HCT116 (cell line): ENCODE results near the gene CGB7. TPM values are rescaled to one million over a fixed set of nuclear protein-coding genes. Genes with fewer than 3 reads are reported as not detected.

ENCODE experiments used
- ATAC-seq: fragments of 200-7000 bp; cut with Tn5 transposase; 2 replicates; pipeline ENCODE4 v1.9.1; 2020; ENCODE audit warnings: mild to moderate bottlenecking, moderate library complexity
- BruUV-seq: library from RNA; stranded (reverse); fragments of 400-500 nt; replicated peaks from 2 replicates; lab custom pipeline; 2021; lab: Mats Ljungman, UMichigan
- CTCF ChIA-PET: fragments of 300-600 bp; sonication (Branson Sonifier 250); formaldehyde crosslinking; loops from one replicate; lab custom pipeline; 2021; ENCODE audit warnings: antibody characterized with exemption; lab: Charles Lee
- POLR2A ChIA-PET: fragments of 300-600, 350-600 bp; sonication (Branson Sonifier 250); formaldehyde crosslinking; loops from one replicate; lab custom pipeline; 2021; ENCODE audit warnings: antibody characterized with exemption; lab: Charles Lee
- RAD21 ChIA-PET, 2 experiments: fragments of 300-600 bp; sonication (Branson Sonifier 250); formaldehyde crosslinking; loops; one replicate each; lab custom pipeline; 2023; ENCODE audit warnings: low total read pairs in 2 of 2; ENCODE audit not compliant: uncharacterized antibody in 2 of 2, unreplicated experiment in 2 of 2, low non-redundant PET in 1 of 2; lab: Charles Lee
- DNase-seq: peaks from one replicate; pipeline ENCODE4 v3.0.0-alpha.2; 2010; ENCODE audit warnings: low read depth, low spot score
- H2AFZ ChIP-seq: fragments of 200-600 bp; shearing (Covaris generic), sonication (generic); 2 replicates; pipeline ENCODE4 v1.6.1; 2017; ENCODE audit warnings: low read depth, mixed run types, mixed read lengths, antibody characterized with exemption, low read length; ENCODE audit not compliant: poor library complexity, severe bottlenecking
- H3K27ac ChIP-seq: 2 replicates; pipeline ENCODE4 v1.5.1; 2012; ENCODE audit warnings: low read depth, low read length
- H3K27me3 ChIP-seq: fragments of 200-600 bp; sonication (generic); 2 replicates; pipeline ENCODE4 v1.6.1; 2016; ENCODE audit warnings: mixed run types, low read length, mixed read lengths; ENCODE audit not compliant: insufficient read depth
- H3K36me3 ChIP-seq, 2 experiments: fragments of 200-500 bp in 1 of 2; fragments of 200-600 bp in 1 of 2; sonication (Bioruptor generic) in 1 of 2; sonication (generic) in 1 of 2; 2 replicates each; pipeline versions ENCODE4 v1.5.1 to v1.6.1; 2014 to 2016; ENCODE audit warnings: low read length in 2 of 2, inconsistent platforms in 1 of 2, mixed read lengths in 1 of 2, mixed run types in 1 of 2; ENCODE audit not compliant: insufficient read depth in 2 of 2, control insufficient read depth in 1 of 2
- H3K4me1 ChIP-seq, 2 experiments: fragments of 200-600 bp in 1 of 2; sonication (generic) in 1 of 2; 2 replicates each; pipeline versions ENCODE4 v1.5.1 to v1.6.1; 2012 to 2017; ENCODE audit warnings: low read length in 2 of 2, inconsistent platforms in 1 of 2, mild to moderate bottlenecking in 1 of 2, mixed read lengths in 1 of 2, mixed run types in 1 of 2, moderate library complexity in 1 of 2; ENCODE audit not compliant: insufficient read depth in 2 of 2, control insufficient read depth in 1 of 2
- H3K4me2 ChIP-seq: fragments of 200-600 bp; sonication (generic); 2 replicates; pipeline ENCODE4 v1.6.1; 2017; ENCODE audit warnings: mixed run types, low read length, mixed read lengths
- H3K4me3 ChIP-seq, 2 experiments: fragments of 200-600 bp in 1 of 2; sonication (generic) in 1 of 2; replicated peaks in 1 of 2; 2 replicates each; pipeline ENCODE4 v1.5.1; 2011 to 2016; ENCODE audit warnings: low read length in 2 of 2, control low read depth in 1 of 2, low read depth in 1 of 2, mild to moderate bottlenecking in 1 of 2, mixed read lengths in 1 of 2, mixed run types in 1 of 2
- H3K79me2 ChIP-seq: fragments of 200-600 bp; sonication (generic); 2 replicates; pipeline ENCODE4 v1.6.1; 2017; ENCODE audit warnings: mild to moderate bottlenecking, mixed run types, low read length, moderate library complexity, mixed read lengths; ENCODE audit not compliant: insufficient read depth
- H3K9ac ChIP-seq: fragments of 200-600 bp; sonication (generic); 2 replicates; pipeline ENCODE4 v1.6.1; 2016; ENCODE audit warnings: low read length, mixed read lengths
- H3K9me2 ChIP-seq: fragments of 200-600 bp; sonication (generic), shearing (Covaris generic); 2 replicates; pipeline ENCODE4 v1.6.1; 2017; ENCODE audit warnings: mixed run types, mild to moderate bottlenecking, moderate library complexity; ENCODE audit not compliant: insufficient read depth
- H3K9me3 ChIP-seq, 2 experiments: fragments of 200-500 bp in 1 of 2; fragments of 200-600 bp in 1 of 2; sonication (Bioruptor generic) in 1 of 2; sonication (generic) in 1 of 2; 2 replicates each; pipeline ENCODE4 v1.6.1; 2014 to 2017; ENCODE audit warnings: low read length in 2 of 2, mixed read lengths in 2 of 2, inconsistent platforms in 1 of 2, low read depth in 1 of 2, mild to moderate bottlenecking in 1 of 2, mixed run types in 1 of 2, moderate library complexity in 1 of 2; ENCODE audit not compliant: control insufficient read depth in 1 of 2, insufficient read depth in 1 of 2
- H4K20me1 ChIP-seq: fragments of 200-600 bp; sonication (generic), shearing (Covaris generic); 2 replicates; pipeline ENCODE4 v1.6.1; 2017; ENCODE audit warnings: mixed run types, mild to moderate bottlenecking, moderate library complexity; ENCODE audit not compliant: insufficient read depth
- ATF3 ChIP-seq: IDR thresholded peaks from 2 replicates; pipeline ENCODE4 v1.6.1; 2012
- CBX3 ChIP-seq: IDR thresholded peaks from 2 replicates; pipeline ENCODE4 v1.6.1; 2012; ENCODE audit warnings: low read depth
- CEBPB ChIP-seq: IDR thresholded peaks from 2 replicates; pipeline ENCODE4 v1.6.1; 2012; ENCODE audit warnings: low read depth
- ELF1 ChIP-seq: IDR thresholded peaks from 2 replicates; pipeline ENCODE4 v1.6.1; 2012; ENCODE audit warnings: low read depth, borderline replicate concordance
- EZH2 ChIP-seq: fragments of 200-600 bp; sonication (generic); IDR thresholded peaks from 2 replicates; pipeline ENCODE4 v1.6.1; 2017; ENCODE audit warnings: antibody characterized with exemption, mixed run types
- MAX ChIP-seq: IDR thresholded peaks from 2 replicates; pipeline ENCODE4 v1.6.1; 2012
- POLR2A ChIP-seq: IDR thresholded peaks from 2 replicates; pipeline ENCODE4 v1.7.0; 2011; ENCODE audit warnings: borderline replicate concordance; ENCODE audit not compliant: insufficient read depth, insufficient read length; ENCODE audit errors: extremely low read depth
- POLR2AphosphoS5 ChIP-seq: IDR thresholded peaks from 2 replicates; pipeline ENCODE4 v1.6.1; 2011; ENCODE audit warnings: mild to moderate bottlenecking, low read depth, low read length, moderate library complexity
- TCF7L2 ChIP-seq: IDR thresholded peaks from 2 replicates; pipeline ENCODE4 v1.7.0; 2011; ENCODE audit warnings: borderline replicate concordance, inconsistent platforms; ENCODE audit not compliant: insufficient read depth, insufficient read length; ENCODE audit errors: extremely low read depth
- YY1 ChIP-seq: IDR thresholded peaks from 2 replicates; pipeline ENCODE4 v1.6.1; 2011; ENCODE audit warnings: low read length, low read depth, moderate library complexity, mild to moderate bottlenecking; ENCODE audit not compliant: insufficient replicate concordance; ENCODE audit errors: extremely low read depth
- ZBTB33 ChIP-seq: IDR thresholded peaks from 2 replicates; pipeline ENCODE4 v1.6.1; 2011; ENCODE audit warnings: mild to moderate bottlenecking, low read length, moderate library complexity; ENCODE audit not compliant: insufficient replicate concordance; ENCODE audit errors: extremely low read depth
- intact Hi-C: fragments of 100-400 bp; cut with micrococcal nuclease; formaldehyde crosslinking; loops from 2 replicates; pipeline ENCODE4 v1.10.0; 2022
- total RNA-seq: library from RNA; stranded (reverse); gene quantifications from one replicate; pipeline ENCODE4 v1.2.1, GENCODE V29; 2021; ENCODE audit not compliant: unreplicated experiment

The CGB7 gene
- total RNA-seq, 1 experiment from 2014 or later = 5.4 TPM

- TF ChIP-seq ATF3 (no peak), ELF1 (no peak)
These were observed 3.9 kb upstream of the CGB7 start (continued) for GRCh38 chr19:49061445-49061844.

- Histone ChIP-seq H3K9me3 (no peaks in the 10 kb centered on the region), H3K79me2 (no peaks in the 10 kb centered on the region; the same call in 1 of the 2 replicates), H3K27ac (no peak overlapping the region), H3K9me2 (no peaks in the 10 kb centered on the region), H3K4me3 (no peak overlapping the region), H3K27me3 (no peaks in the 10 kb centered on the region), H3K9ac (peak overlapping the region; percentile 14; the same call in 1 of the 2 replicates), H3K36me3 (no peaks in the 10 kb centered on the region), H3K4me1 (peaks cover 36 to 86% of the 10 kb centered on the region in 2 experiments), H3K4me2 (peak overlapping the region; percentile 47), H2AFZ (no peak overlapping the region), H4K20me1 (no peaks in the 10 kb centered on the region)
- TF ChIP-seq MAX (no peak), POLR2AphosphoS5 (no peak), CBX3 (no peak)
- POLR2A ChIA-PET = interaction anchor here (0.5 kb wide), 1 partner anchor 67 kb away, joined by 4 read pairs; the partner anchor contains the start of gene RUVBL2
- CTCF ChIA-PET = interaction anchor here (1.0 to 1.5 kb wide), 2 partner anchors 13 to 30 kb away, joined by 3 to 6 read pairs; no protein-coding TSS in a partner anchor
- no peak for DNase-seq
- BruUV-seq = no TSS peak
- RAD21 ChIA-PET = no interaction called here
- no peak for ATAC-seq
- intact Hi-C loops = no loop called here
These were observed 3.5 kb upstream of the CGB7 start for GRCh38 chr19:49061000-49061399.

- DNase-seq = no peak
- Histone ChIP-seq H3K27ac (no peak overlapping the region), H2AFZ (no peak overlapping the region), H3K36me3 (no peaks in the 10 kb centered on the region), H3K9me2 (no peaks in the 10 kb centered on the region), H3K4me2 (no peak overlapping the region), H3K79me2 (no peaks in the 10 kb centered on the region; the same call in 1 of the 2 replicates), H3K9me3 (no peaks in the 10 kb centered on the region), H3K9ac (no peak overlapping the region), H4K20me1 (no peaks in the 10 kb centered on the region), H3K27me3 (no peaks in the 10 kb centered on the region), H3K4me1 (peaks cover 29 to 75% of the 10 kb centered on the region in 2 experiments), H3K4me3 (no peak overlapping the region)
- ChIA-PET CTCF (interaction anchor here (4.1 kb wide), 1 partner anchor 66 kb away, joined by 20 read pairs; the partner anchor contains the start of genes GYS1 and RUVBL2), RAD21 (no interaction called here), POLR2A (no interaction called here)
- no peak for ATAC-seq
- no TSS peak for BruUV-seq
- intact Hi-C loops = no loop called here
- no peak for TF ChIP-seq ELF1
- no peak for TF ChIP-seq CEBPB
- no peak for TF ChIP-seq TCF7L2
- TF ChIP-seq ZBTB33 = no peak
- no peak for TF ChIP-seq YY1
- TF ChIP-seq POLR2A = no peak
- TF ChIP-seq EZH2 = no peak
These were observed 1.5 kb upstream of the CGB7 start for GRCh38 chr19:49059053-49059452.
